ENCODE results near the gene PARD6B. TPM values are rescaled to one million over a fixed set of nuclear protein-coding genes. Genes with fewer than 3 reads are reported as not detected.

PARD6B gene
- total and polyA plus RNA-seq, 2 donors (not counting 1 experiment from before 2014, with no cell fraction given) = 0.91 to 6.0 TPM

DNA sequence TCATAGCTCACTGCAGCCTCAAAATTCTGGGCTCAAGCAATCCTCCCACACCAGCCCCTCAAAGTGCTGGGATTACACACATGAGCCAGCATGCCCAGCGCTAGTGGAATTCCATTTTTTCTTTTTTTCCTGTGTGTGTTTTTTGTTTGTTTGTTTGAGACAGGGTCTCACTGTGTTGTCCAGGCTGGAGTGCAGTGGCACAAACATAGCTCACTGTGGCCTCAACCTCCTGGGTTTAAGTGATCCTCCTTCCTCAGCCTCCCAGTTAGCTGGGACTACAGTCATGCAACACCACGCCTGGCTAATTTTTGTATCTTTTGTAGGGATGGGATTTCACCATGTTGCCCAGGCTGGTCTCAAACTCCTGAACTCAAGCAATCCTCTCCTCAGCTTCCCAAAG, 14.1 kb upstream of the PARD6B start:
- H3K27ac ChIP-seq (ENCODE audit: low read length in 2 of 2) = no peak overlapping the region
- ChIA-PET CTCF (interaction anchor here (0.7 kb wide), 1 partner anchor 142 kb away, joined by 4 read pairs; no protein-coding TSS in a partner anchor), POLR2A (no interaction called here)
- no peaks in the 10 kb centered on the region for H3K9me3 ChIP-seq (ENCODE audit: control extremely low read depth in 1 of 3, control insufficient read depth in 2 of 3, insufficient read depth in 1 of 3, low read length in 2 of 3)
- no peak for DNase-seq
- H3K27ac Mint-ChIP-seq = no peak overlapping the region
- ATAC-seq (ENCODE audit: low read depth) = no peak
- no peak overlapping the region for H3K9ac ChIP-seq (ENCODE audit: low read length)
- no peak for TF ChIP-seq EZH2 (IDR thresholded peaks at IDR 0.05; ENCODE audit: borderline replicate concordance, insufficient read depth, low read depth, low read length, poor library complexity, severe bottlenecking)
- TF ChIP-seq, protein P1, sequence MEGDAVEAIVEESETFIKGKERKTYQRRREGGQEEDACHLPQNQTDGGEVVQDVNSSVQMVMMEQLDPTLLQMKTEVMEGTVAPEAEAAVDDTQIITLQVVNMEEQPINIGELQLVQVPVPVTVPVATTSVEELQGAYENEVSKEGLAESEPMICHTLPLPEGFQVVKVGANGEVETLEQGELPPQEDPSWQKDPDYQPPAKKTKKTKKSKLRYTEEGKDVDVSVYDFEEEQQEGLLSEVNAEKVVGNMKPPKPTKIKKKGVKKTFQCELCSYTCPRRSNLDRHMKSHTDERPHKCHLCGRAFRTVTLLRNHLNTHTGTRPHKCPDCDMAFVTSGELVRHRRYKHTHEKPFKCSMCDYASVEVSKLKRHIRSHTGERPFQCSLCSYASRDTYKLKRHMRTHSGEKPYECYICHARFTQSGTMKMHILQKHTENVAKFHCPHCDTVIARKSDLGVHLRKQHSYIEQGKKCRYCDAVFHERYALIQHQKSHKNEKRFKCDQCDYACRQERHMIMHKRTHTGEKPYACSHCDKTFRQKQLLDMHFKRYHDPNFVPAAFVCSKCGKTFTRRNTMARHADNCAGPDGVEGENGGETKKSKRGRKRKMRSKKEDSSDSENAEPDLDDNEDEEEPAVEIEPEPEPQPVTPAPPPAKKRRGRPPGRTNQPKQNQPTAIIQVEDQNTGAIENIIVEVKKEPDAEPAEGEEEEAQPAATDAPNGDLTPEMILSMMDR (IDR thresholded peaks at IDR 0.05) = no peak
- no CpG with 5 or more reads among the region's 2 CpGs for WGBS (ENCODE audit: insufficient coverage)
- no peak overlapping the region for H3K4me2 ChIP-seq (replicated peaks; ENCODE audit: low read depth, low read length, poor library complexity, severe bottlenecking)
- no peaks in the 10 kb centered on the region for H3K9me3 Mint-ChIP-seq (ENCODE audit: insufficient read depth)
- H3K4me3 Mint-ChIP-seq = no peak overlapping the region
- peaks cover 33% of the 10 kb centered on the region for H3K27me3 Mint-ChIP-seq
- no peak overlapping the region for H3K4me3 ChIP-seq (ENCODE audit: control extremely low read depth in 1 of 5, extremely low read depth in 1 of 5, insufficient read depth in 1 of 5, low read depth in 2 of 5, low read length in 4 of 5)
- H3K79me2 ChIP-seq (ENCODE audit: control insufficient read depth, insufficient read depth, low read length) = no peaks in the 10 kb centered on the region
- H3K36me3 ChIP-seq (replicated peaks in 1 of 2; ENCODE audit: control extremely low read depth in 1 of 2, control insufficient read depth in 1 of 2, extremely low read depth in 1 of 2, insufficient read depth in 2 of 2, low read length in 1 of 2) = no peaks in the 10 kb centered on the region
- H2AFZ ChIP-seq (ENCODE audit: insufficient read depth, low read depth, low read length, poor library complexity, severe bottlenecking) = no peak overlapping the region
- intact Hi-C loops (cut with micrococcal nuclease) = no loop called here
- H4K20me1 ChIP-seq (ENCODE audit: control insufficient read depth, insufficient read depth, low read length, poor library complexity, severe bottlenecking) = no peaks in the 10 kb centered on the region
- H3K4me1 ChIP-seq (ENCODE audit: control insufficient read depth in 2 of 2, insufficient read depth in 2 of 2, low read length in 2 of 2) = no peaks in the 10 kb centered on the region
- H3K4me1 Mint-ChIP-seq = no peaks in the 10 kb centered on the region
- peaks cover 0 to 11% (median 2%) of the 10 kb centered on the region in 4 experiments for H3K27me3 ChIP-seq (replicated peaks in 1 of 4; ENCODE audit: control extremely low read depth in 1 of 4, control insufficient read depth in 3 of 4, insufficient read depth in 4 of 4, low read length in 3 of 4)

DNA sequence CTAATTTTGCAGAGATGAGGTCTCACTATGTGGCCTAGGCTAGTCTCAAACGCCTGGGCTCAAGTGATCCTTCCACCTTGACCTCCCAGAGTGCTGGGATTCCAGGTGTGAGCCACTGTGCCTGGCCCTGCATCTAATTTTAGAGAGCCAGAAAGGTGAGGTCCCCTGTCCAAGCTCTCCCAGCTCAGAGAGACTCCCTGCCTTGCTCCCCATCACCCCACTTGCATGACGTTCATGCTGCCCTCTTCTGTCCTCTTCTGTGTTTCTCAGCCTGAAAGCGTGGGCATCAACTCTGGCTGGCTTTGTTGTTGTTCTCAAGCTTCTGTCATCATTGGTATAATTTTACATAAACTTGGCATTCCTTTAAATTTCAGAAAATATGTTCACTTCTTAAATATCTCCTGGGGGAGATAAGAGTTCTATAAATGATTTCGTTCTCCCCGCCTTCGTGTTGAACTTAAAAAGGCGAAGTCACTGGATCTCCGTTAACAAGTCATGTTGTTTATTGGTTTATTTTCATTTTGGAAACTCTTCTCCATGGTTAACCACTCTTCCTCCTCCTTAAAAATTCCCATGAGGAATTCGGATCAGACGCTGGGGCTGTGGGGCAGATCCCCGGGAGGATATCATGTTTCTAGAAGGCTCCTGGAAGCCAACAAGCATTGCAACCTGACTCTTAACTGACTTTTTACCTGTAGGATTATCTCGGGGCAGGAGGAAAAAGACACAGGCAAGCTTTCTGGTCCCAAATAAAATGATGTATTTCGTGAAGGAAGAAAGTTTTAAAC, 13.2 kb upstream of the PARD6B start:
- no peaks in the 10 kb centered on the region for H3K9me3 Mint-ChIP-seq (ENCODE audit: insufficient read depth)
- DNase-seq (no peak), ATAC-seq (ENCODE audit: low read depth) (no peak)
- no peak overlapping the region for H3K4me2 ChIP-seq (replicated peaks; ENCODE audit: low read depth, low read length, poor library complexity, severe bottlenecking)
- CTCF ChIA-PET = no interaction called here
- H4K20me1 ChIP-seq (ENCODE audit: control insufficient read depth, insufficient read depth, low read length, poor library complexity, severe bottlenecking) = no peaks in the 10 kb centered on the region
- no peaks in the 10 kb centered on the region for H3K4me1 ChIP-seq (ENCODE audit: control insufficient read depth in 2 of 2, insufficient read depth in 2 of 2, low read length in 2 of 2)
- no peaks in the 10 kb centered on the region for H3K36me3 ChIP-seq (replicated peaks in 1 of 2; ENCODE audit: control extremely low read depth in 1 of 2, control insufficient read depth in 1 of 2, extremely low read depth in 1 of 2, insufficient read depth in 2 of 2, low read length in 1 of 2)
- H3K9me3 ChIP-seq (ENCODE audit: control extremely low read depth in 1 of 3, control insufficient read depth in 2 of 3, insufficient read depth in 1 of 3, low read length in 2 of 3) = no peaks in the 10 kb centered on the region
- no peak overlapping the region for H3K4me3 Mint-ChIP-seq
- H3K27me3 ChIP-seq (replicated peaks in 1 of 4; ENCODE audit: control extremely low read depth in 1 of 4, control insufficient read depth in 3 of 4, insufficient read depth in 4 of 4, low read length in 3 of 4) = peaks cover 0 to 6% (median 2%) of the 10 kb centered on the region in 4 experiments
- WGBS (ENCODE audit: insufficient coverage) = 73% methylated on average over 5 of the region's 13 CpGs
- intact Hi-C loops (cut with micrococcal nuclease) = no loop called here
- POLR2A ChIA-PET = no interaction called here
- no peak overlapping the region for H3K27ac ChIP-seq (ENCODE audit: low read length in 2 of 2)
- H2AFZ ChIP-seq (ENCODE audit: insufficient read depth, low read depth, low read length, poor library complexity, severe bottlenecking) = no peak overlapping the region
- H3K79me2 ChIP-seq (ENCODE audit: control insufficient read depth, insufficient read depth, low read length) = no peaks in the 10 kb centered on the region
- peaks cover 27% of the 10 kb centered on the region for H3K27me3 Mint-ChIP-seq
- no peaks in the 10 kb centered on the region for H3K4me1 Mint-ChIP-seq
- TF ChIP-seq, protein P1 (IDR thresholded peaks at IDR 0.05) = no peak
- no peak for TF ChIP-seq EZH2 (IDR thresholded peaks at IDR 0.05; ENCODE audit: borderline replicate concordance, insufficient read depth, low read depth, low read length, poor library complexity, severe bottlenecking)
- H3K9ac ChIP-seq (ENCODE audit: low read length) = no peak overlapping the region
- H3K4me3 ChIP-seq (ENCODE audit: control extremely low read depth in 1 of 5, extremely low read depth in 1 of 5, insufficient read depth in 1 of 5, low read depth in 2 of 5, low read length in 4 of 5) = no peak overlapping the region
- H3K27ac Mint-ChIP-seq = no peak overlapping the region
